HG03342 (cell line): ENCODE data around the gene MAN1A1.
"Not testable (repeated sequence)": the region's sequence is repeated elsewhere in the genome, so short reads cannot be mapped to it uniquely, and the experiment has no call there.

Source experiments
- ATAC-seq: cut with Tn5 transposase; IDR thresholded peaks from one replicate; pipeline ENCODE4 v1.9.1; 2021; ENCODE audit warnings: mild to moderate bottlenecking, moderate library complexity; ENCODE audit not compliant: unreplicated experiment

MAN1A1 gene

GRCh38 chr6:119307056-119307455, 42.5 kb downstream of the MAN1A1 start:
- no peak for ATAC-seq

- no peak for ATAC-seq
These were observed 43.1 kb downstream of the MAN1A1 start for GRCh38 chr6:119306396-119306968.

- ATAC-seq, result no peak
These were observed 46.2 kb downstream of the MAN1A1 start for GRCh38 chr6:119303164-119303887.

GRCh38 chr6:119301429-119301828, 48.1 kb downstream of the MAN1A1 start:
- no peak for ATAC-seq

- no peak for ATAC-seq
These were observed 49.9 kb downstream of the MAN1A1 start for GRCh38 chr6:119299694-119300093.

- no peak for ATAC-seq
These were observed 52.5 kb downstream of the MAN1A1 start for GRCh38 chr6:119297049-119297448.

- no peak for ATAC-seq
These were observed 53.2 kb downstream of the MAN1A1 start for GRCh38 chr6:119296036-119297035.

- ATAC-seq, result no peak
These were observed 54.6 kb downstream of the MAN1A1 start for GRCh38 chr6:119294984-119295383.

- ATAC-seq, result not testable (repeated sequence)
These were observed 58.5 kb downstream of the MAN1A1 start for GRCh38 chr6:119291060-119291459.

- ATAC-seq, result no peak
These were observed 59.3 kb downstream of the MAN1A1 start for GRCh38 chr6:119290306-119290705.

GRCh38 chr6:119289651-119290050, 59.9 kb downstream of the MAN1A1 start:
- no peak for ATAC-seq

GRCh38 chr6:119285908-119286625, 63.5 kb downstream of the MAN1A1 start:
- ATAC-seq, result no peak

- no peak for ATAC-seq
These were observed 64.6 kb downstream of the MAN1A1 start for GRCh38 chr6:119284861-119285521.

GRCh38 chr6:119283979-119284545, 65.5 kb downstream of the MAN1A1 start:
- no peak for ATAC-seq

GRCh38 chr6:119283214-119283613, 66.3 kb downstream of the MAN1A1 start:
- no peak for ATAC-seq

- ATAC-seq, result no peak
These were observed 68.9 kb downstream of the MAN1A1 start for GRCh38 chr6:119280668-119281067.

- ATAC-seq, result no peak
These were observed 69.5 kb downstream of the MAN1A1 start for GRCh38 chr6:119280080-119280479.

GRCh38 chr6:119278625-119279024, 70.9 kb downstream of the MAN1A1 start:
- ATAC-seq, result no peak

- no peak for ATAC-seq
These were observed 72.5 kb downstream of the MAN1A1 start for GRCh38 chr6:119277052-119277451.

- ATAC-seq, result no peak
These were observed 73.3 kb downstream of the MAN1A1 start for GRCh38 chr6:119276211-119276610.
